H1 (cell line): ENCODE data around the gene MFSD2A. TPM values are rescaled to one million over a fixed set of nuclear protein-coding genes. Genes with fewer than 3 reads are reported as not detected.
"Not testable (repeated sequence)": the region's sequence is repeated elsewhere in the genome, so short reads cannot be mapped to it uniquely, and the experiment has no call there.

Experiments used
- CTCF ChIA-PET: fragments of 300-600 bp; sonication (Branson Sonifier 250); formaldehyde crosslinking; loops from one replicate; lab custom pipeline; 2021; ENCODE audit not compliant: partially characterized antibody; lab: Charles Lee
- POLR2A ChIA-PET: fragments of 300-600 bp; sonication (Branson Sonifier 250); formaldehyde crosslinking; loops from one replicate; lab custom pipeline; 2021; ENCODE audit warnings: inconsistent platforms; ENCODE audit not compliant: partially characterized antibody; lab: Charles Lee
- DNase-seq, 2 experiments: peaks; one replicate each; pipeline versions ENCODE4 v3.0.0 to v3.0.0-alpha.2; 2010 to 2022; ENCODE audit warnings: low spot score in 2 of 2, low read depth in 1 of 2, mixed read lengths in 1 of 2
- FAIRE-seq: peaks from 2 replicates; lab custom pipeline; 2011; peaks lifted over from hg19 to GRCh38; lab: Jason Lieb, UNC
- H2AFZ ChIP-seq: 2 replicates; pipeline ENCODE4 v1.8.1; 2012; ENCODE audit warnings: low read length, inconsistent platforms
- H2AK5ac ChIP-seq: 2 replicates; pipeline ENCODE4 v1.6.1; 2013; ENCODE audit warnings: low read depth, low read length
- H2BK120ac ChIP-seq: replicated peaks from 2 replicates; pipeline ENCODE3; 2013; ENCODE audit warnings: low read depth, low read length, inconsistent platforms
- H2BK12ac ChIP-seq: 2 replicates; pipeline ENCODE4 v1.6.1; 2013; ENCODE audit warnings: low read depth, low read length
- H2BK15ac ChIP-seq: 2 replicates; pipeline ENCODE4 v1.6.1; 2013; ENCODE audit warnings: low read length
- H2BK20ac ChIP-seq: 2 replicates; pipeline ENCODE4 v1.6.1; 2013; ENCODE audit warnings: low read length
- H2BK5ac ChIP-seq: 2 replicates; pipeline ENCODE4 v1.6.1; 2013; ENCODE audit warnings: low read depth, low read length
- H3K14ac ChIP-seq: 2 replicates; pipeline ENCODE4 v1.6.1; 2013; ENCODE audit warnings: inconsistent platforms; ENCODE audit not compliant: insufficient read length
- H3K18ac ChIP-seq: 2 replicates; pipeline ENCODE4 v1.6.1; 2013; ENCODE audit warnings: low read length; ENCODE audit errors: extremely low read depth
- H3K23ac ChIP-seq: 2 replicates; pipeline ENCODE4 v1.6.1; 2013; ENCODE audit warnings: inconsistent platforms; ENCODE audit not compliant: insufficient read length
- H3K23me2 ChIP-seq: 2 replicates; pipeline ENCODE4 v1.6.1; 2013; ENCODE audit warnings: low read depth, low read length
- H3K27ac ChIP-seq: 2 replicates; pipeline ENCODE4 v1.6.1; 2011; ENCODE audit warnings: low read depth, low read length, inconsistent platforms
- H3K27me3 ChIP-seq, 4 experiments: replicated peaks in 1 of 4; 1 replicate in 1 of 4; 2 replicates in 3 of 4; pipeline versions ENCODE4 v1.6.1 to v1.8.1; 2011 to 2013; ENCODE audit warnings: low read length in 3 of 4, mild to moderate bottlenecking in 3 of 4, inconsistent platforms in 2 of 4, mixed read lengths in 2 of 4, moderate library complexity in 1 of 4; ENCODE audit not compliant: control insufficient read depth in 3 of 4, insufficient read depth in 3 of 4; ENCODE audit errors: extremely low read depth in 1 of 4
- H3K36me3 ChIP-seq, 4 experiments: 2 replicates each; pipeline versions ENCODE4 v1.6.1 to v1.8.1; 2011 to 2013; ENCODE audit warnings: mild to moderate bottlenecking in 4 of 4, low read length in 3 of 4, moderate library complexity in 2 of 4, control low read depth in 1 of 4, inconsistent platforms in 1 of 4; ENCODE audit not compliant: insufficient read depth in 4 of 4, control insufficient read depth in 2 of 4
- H3K4ac ChIP-seq: replicated peaks from 2 replicates; pipeline ENCODE3; 2013; ENCODE audit warnings: low read length, low read depth, mixed read lengths, inconsistent platforms; ENCODE audit not compliant: insufficient read length
- H3K4me1 ChIP-seq, 4 experiments: replicated peaks in 1 of 4; 1 replicate in 1 of 4; 2 replicates in 3 of 4; pipeline versions ENCODE4 v1.6.1 to v1.8.1; 2011 to 2013; ENCODE audit warnings: low read length in 3 of 4, inconsistent platforms in 2 of 4, mixed read lengths in 1 of 4; ENCODE audit not compliant: insufficient read depth in 4 of 4, control insufficient read depth in 3 of 4
- H3K4me2 ChIP-seq, 2 experiments: 2 replicates each; pipeline versions ENCODE4 v1.6.1 to v1.8.1; 2011 to 2013; ENCODE audit warnings: low read depth in 2 of 2, low read length in 2 of 2, control low read depth in 1 of 2, inconsistent platforms in 1 of 2, mild to moderate bottlenecking in 1 of 2; ENCODE audit not compliant: insufficient read depth in 1 of 2
- H3K4me3 ChIP-seq, 4 experiments: fragments of 200-600, 300-600 bp in 1 of 4; sonication (generic), shearing (Covaris generic), sonication (Bioruptor Twin) in 1 of 4; 2 replicates each; pipeline versions ENCODE4 v1.5.1 to v1.8.1; 2011 to 2016; ENCODE audit warnings: low read length in 4 of 4, low read depth in 3 of 4, control low read depth in 2 of 4, inconsistent platforms in 2 of 4, mild to moderate bottlenecking in 2 of 4, mixed read lengths in 1 of 4, moderate library complexity in 1 of 4; ENCODE audit not compliant: insufficient read depth in 2 of 4; ENCODE audit errors: extremely low read depth in 1 of 4
- H3K56ac ChIP-seq: replicated peaks from 2 replicates; pipeline ENCODE3; 2013; ENCODE audit warnings: low read depth, mild to moderate bottlenecking, mixed read lengths, low read length, inconsistent platforms; ENCODE audit not compliant: insufficient read length
- H3K79me1 ChIP-seq: 2 replicates; pipeline ENCODE4 v1.6.1; 2013; ENCODE audit warnings: low read depth, low read length, control low read depth
- H3K79me2 ChIP-seq, 2 experiments: 2 replicates each; pipeline versions ENCODE4 v1.6.1 to v1.8.1; 2012 to 2013; ENCODE audit warnings: low read length in 2 of 2, mild to moderate bottlenecking in 2 of 2, inconsistent platforms in 1 of 2; ENCODE audit not compliant: insufficient read depth in 2 of 2, control insufficient read depth in 1 of 2
- H3K9ac ChIP-seq, 4 experiments: replicated peaks in 1 of 4; 1 replicate in 1 of 4; 2 replicates in 3 of 4; pipeline versions ENCODE4 v1.6.1 to v1.8.1; 2011 to 2013; ENCODE audit warnings: low read depth in 3 of 4, low read length in 3 of 4, control low read depth in 2 of 4, mild to moderate bottlenecking in 2 of 4, moderate library complexity in 2 of 4, inconsistent platforms in 1 of 4; ENCODE audit errors: extremely low read depth in 1 of 4
- H3K9me3 ChIP-seq, 2 experiments: 2 replicates each; pipeline versions ENCODE4 v1.6.1 to v1.8.1; 2012 to 2013; ENCODE audit warnings: mild to moderate bottlenecking in 2 of 2, moderate library complexity in 2 of 2, control low read depth in 1 of 2, inconsistent platforms in 1 of 2, low read depth in 1 of 2, low read length in 1 of 2, mixed read lengths in 1 of 2; ENCODE audit not compliant: insufficient read depth in 2 of 2
- H4K20me1 ChIP-seq, 2 experiments: replicated peaks in 1 of 2; 2 replicates each; pipeline versions ENCODE3 to v1.8.1; 2011 to 2013; ENCODE audit warnings: inconsistent platforms in 2 of 2, low read length in 2 of 2, mild to moderate bottlenecking in 1 of 2; ENCODE audit not compliant: insufficient read depth in 2 of 2, control insufficient read depth in 1 of 2
- H4K5ac ChIP-seq: 2 replicates; pipeline ENCODE4 v1.6.1; 2013; ENCODE audit warnings: low read length, low read depth, mixed read lengths, inconsistent platforms; ENCODE audit not compliant: insufficient read length
- H4K8ac ChIP-seq: 2 replicates; pipeline ENCODE4 v1.8.0; 2013; ENCODE audit warnings: mild to moderate bottlenecking, moderate library complexity, low read length, inconsistent platforms; ENCODE audit not compliant: insufficient read depth; ENCODE audit errors: extremely low read depth
- H4K91ac ChIP-seq: replicated peaks from 2 replicates; pipeline ENCODE3; 2013; ENCODE audit warnings: low read length, mixed read lengths, inconsistent platforms; ENCODE audit not compliant: insufficient read length
- WGBS, 2 experiments: shearing (Covaris generic) in 1 of 2; methylation state at CpG; one replicate each; pipeline versions ENCODE4 v1.1.6 to v1.1.7; 2013 to 2015; ENCODE audit warnings: low lambda C conversion rate in 2 of 2, mixed read lengths in 2 of 2, inconsistent platforms in 1 of 2, low coverage in 1 of 2, missing lambda C conversion rate in 1 of 2; ENCODE audit not compliant: insufficient replicate concordance in 2 of 2, insufficient coverage in 1 of 2, insufficient read length in 1 of 2; ENCODE audit errors: extremely low coverage in 1 of 2, missing lambda C conversion rate in 1 of 2; 5-methylcytosine and 5-hydroxymethylcytosine counted together
- polyA plus RNA-seq, 7 experiments: library from polyadenylated mRNA; depleted of rRNA in 3 of 7; stranded (reverse) in 5 of 7; unstranded in 2 of 7; fragments of >200 nt in 5 of 7; fragments of 200-250 nt in 2 of 7; gene quantifications; 1 replicate in 5 of 7; 2 replicates in 1 of 7; 4 replicates in 1 of 7; pipeline versions ENCODE4 v1.2.1 to v1.2.3, GENCODE V29; 2011 to 2013; ENCODE audit warnings: missing spikeins in 2 of 7, mixed read lengths in 2 of 7
- total RNA-seq: library from RNA; stranded (reverse); fragmentation: NEBNext Ultra II Directional; extraction: Animal tissue kit (Norgen Biotek cat#: 25700); gene quantifications from 2 replicates; pipeline ENCODE4 v1.2.1, GENCODE V29; 2021

The MFSD2A gene
- total and polyA plus RNA-seq, 2 of the 8 experiments (the other 6 are each of a cell fraction or from before 2014, with no cell fraction given): 18.3 to 25.9 TPM

- H2BK20ac ChIP-seq, H4K20me1 ChIP-seq, H3K79me2 ChIP-seq, POLR2A ChIA-PET, H2BK5ac ChIP-seq, H3K27me3 ChIP-seq, H3K9me3 ChIP-seq, H4K5ac ChIP-seq, DNase-seq, H3K4me2 ChIP-seq, H3K27ac ChIP-seq, H3K36me3 ChIP-seq, H3K14ac ChIP-seq, H2AK5ac ChIP-seq, H2BK15ac ChIP-seq, H2AFZ ChIP-seq, H3K4ac ChIP-seq, H4K8ac ChIP-seq, H4K91ac ChIP-seq, H3K18ac ChIP-seq, H3K9ac ChIP-seq, H3K4me1 ChIP-seq, H3K56ac ChIP-seq, H3K23me2 ChIP-seq, H2BK12ac ChIP-seq, CTCF ChIA-PET, FAIRE-seq, H2BK120ac ChIP-seq, H3K79me1 ChIP-seq, H3K4me3 ChIP-seq, H3K23ac ChIP-seq: not testable (repeated sequence)
- no CpG with 5 or more reads among the region's 30 CpGs for WGBS, 2 experiments
Observed at GRCh38 chr1:39913136-39913535, 41.8 kb upstream of the MFSD2A start.
